OCI-LY3 (cell line): Measurements from ENCODE around the gene SCGB3A2.

Experiments used
- CTCF ChIP-seq: fragments of 200-600, 300-600 bp; sonication (generic); IDR thresholded peaks from 2 replicates; pipeline ENCODE4 v1.5.1; 2014; ENCODE audit warnings: antibody characterized with exemption, low read length, low read depth
- EZH2phosphoT487 ChIP-seq: fragments of 200-600 bp; shearing (Covaris generic); IDR thresholded peaks from 2 replicates; pipeline ENCODE4 v1.6.1; 2018; ENCODE audit warnings: antibody characterized with exemption, mixed run types, low read depth

DNA sequence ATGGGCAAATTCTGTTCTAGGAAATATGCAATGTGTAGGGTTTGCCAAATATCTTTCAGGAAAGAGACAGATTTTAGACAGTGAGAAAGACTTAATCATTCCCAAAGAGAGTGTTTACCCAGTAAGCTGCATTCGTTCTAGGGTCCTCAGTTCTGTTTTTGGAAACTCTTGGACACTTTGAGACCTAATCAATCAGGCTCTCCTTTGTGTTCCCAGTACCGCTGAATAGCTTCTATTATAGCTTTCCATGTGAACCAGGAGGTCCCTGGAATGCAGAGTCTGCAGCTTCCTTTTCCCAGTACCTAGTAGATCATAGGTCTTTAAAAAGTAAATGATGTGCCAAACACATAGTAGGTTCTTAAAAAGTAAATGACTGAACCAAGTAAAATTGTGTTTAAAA, 35.6 kb upstream of the SCGB3A2 start:
- TF ChIP-seq CTCF, result no peak
- TF ChIP-seq EZH2phosphoT487, result no peak
